ENCODE measurements around the gene SOD2.
"Not testable (repeated sequence)": the region's sequence is repeated elsewhere in the genome, so short reads cannot be mapped to it uniquely, and the experiment has no call there.

The SOD2 gene

DNA sequence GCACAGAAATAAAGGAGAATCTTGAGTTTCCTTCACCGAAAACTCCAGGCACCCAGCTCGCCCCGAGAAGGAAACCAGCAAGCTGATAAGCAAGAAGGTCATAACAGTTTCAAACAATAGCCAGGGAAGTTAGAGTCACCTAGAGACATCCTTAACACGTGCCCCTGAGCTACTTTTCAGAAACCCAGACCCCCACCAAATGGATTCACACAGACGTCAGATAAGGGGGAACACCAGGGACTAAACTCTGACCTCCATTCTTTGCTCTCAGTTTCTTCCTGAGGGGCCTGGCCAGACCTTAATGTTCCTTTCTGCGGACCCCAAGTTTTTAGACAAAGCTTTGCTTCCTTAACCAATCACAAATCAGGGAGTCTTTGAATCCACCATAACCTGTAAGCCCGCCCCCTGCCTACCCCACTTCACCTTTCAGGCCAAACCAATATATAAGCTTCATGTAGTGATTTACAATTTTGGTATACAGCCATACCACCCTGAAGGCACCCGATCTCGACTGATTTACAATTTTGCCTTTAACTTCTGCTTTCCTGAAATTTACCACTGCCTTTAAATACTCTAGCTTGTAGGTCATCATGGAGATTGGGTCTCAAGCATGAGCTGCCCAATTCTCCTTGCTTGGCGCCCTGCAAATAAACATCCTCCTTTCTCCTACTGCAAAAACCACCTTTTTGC lies 11.7 kb downstream of the SOD2 start:
- no peak for DNase-seq

DNA sequence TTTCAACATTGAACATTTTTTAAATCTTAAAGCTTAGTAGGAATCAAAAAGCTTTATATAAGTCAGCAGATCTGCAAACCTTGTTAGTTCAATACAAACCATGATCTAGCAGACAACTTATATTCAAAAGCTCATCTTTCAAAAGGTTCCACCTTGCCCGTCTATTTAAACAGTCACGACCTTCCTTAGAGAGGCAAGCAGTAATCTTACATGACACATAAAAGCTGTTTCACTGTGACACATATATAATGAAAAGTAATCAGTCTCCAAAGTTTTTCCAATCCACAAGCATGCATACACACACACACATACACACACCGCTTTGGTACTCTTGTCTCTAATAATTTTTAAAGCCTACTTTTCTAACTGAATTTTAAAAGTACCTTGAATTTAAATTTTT lies 12.9 kb downstream of the SOD2 start:
- DNase-seq, result peak; percentile 30

DNA sequence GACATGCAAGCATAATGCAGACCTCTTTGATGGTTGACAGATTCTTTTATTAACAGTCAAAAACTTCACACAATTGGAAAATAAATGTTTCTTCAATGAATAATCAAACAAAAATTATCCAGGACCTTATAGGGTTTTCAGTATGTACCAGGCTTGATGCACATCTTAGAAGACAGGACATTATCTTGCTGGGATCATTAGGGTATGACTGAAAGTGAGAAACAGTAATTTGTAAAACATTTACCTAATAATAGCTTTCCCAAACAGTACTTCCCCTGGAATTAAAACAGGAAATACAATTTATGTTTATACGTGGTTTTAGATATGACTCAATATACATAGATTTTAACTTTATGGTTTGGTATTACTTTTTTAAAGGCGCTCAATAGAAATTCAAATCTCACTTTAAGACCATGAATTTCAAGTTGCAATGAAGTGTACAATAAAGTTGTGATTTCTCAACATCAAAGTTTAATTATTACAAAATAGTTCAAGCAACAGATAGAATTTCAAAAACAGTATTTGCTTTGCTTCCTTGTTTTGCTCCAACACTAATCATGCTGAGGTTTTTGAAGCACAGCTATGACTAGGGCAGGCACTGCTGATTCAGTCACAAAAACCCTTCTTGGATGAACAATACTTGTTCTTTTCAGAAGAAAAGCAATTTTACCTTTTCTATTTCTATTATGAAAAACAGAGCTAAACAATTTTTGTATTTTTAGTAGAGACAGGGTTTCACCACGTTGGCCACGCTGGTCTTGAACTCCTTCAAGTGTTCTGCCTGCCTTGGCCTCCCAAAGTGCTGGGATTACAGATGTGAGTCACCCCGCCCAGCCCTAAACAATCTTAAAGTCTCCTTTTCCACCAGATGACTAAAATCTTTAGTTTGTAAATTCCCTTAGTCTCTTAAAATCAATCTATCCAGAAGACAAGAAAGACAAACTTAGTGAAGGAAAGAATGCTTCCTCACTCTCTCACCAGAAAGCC lies 13.7 kb downstream of the SOD2 start:
- peak; percentile 52 for DNase-seq

DNA sequence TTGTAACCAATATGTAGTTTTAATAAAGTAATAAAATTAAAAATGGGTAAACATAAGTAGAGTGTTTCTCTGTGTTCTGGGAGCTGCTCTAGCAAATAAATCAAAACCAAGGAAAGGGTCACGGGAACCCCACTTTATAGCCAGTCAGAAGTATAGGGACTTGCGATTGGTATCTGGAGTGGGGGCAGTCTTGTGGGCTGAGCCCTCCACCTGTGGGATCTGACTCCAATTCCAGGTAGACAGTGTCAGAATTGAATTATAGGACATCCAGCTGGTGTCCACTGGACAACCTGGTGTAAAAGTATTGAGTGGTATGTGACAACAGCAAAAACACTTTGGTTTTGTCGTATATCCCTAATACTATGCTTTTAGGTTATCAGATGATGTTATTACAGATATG lies 14.5 kb downstream of the SOD2 start:
- no peak for DNase-seq

DNA sequence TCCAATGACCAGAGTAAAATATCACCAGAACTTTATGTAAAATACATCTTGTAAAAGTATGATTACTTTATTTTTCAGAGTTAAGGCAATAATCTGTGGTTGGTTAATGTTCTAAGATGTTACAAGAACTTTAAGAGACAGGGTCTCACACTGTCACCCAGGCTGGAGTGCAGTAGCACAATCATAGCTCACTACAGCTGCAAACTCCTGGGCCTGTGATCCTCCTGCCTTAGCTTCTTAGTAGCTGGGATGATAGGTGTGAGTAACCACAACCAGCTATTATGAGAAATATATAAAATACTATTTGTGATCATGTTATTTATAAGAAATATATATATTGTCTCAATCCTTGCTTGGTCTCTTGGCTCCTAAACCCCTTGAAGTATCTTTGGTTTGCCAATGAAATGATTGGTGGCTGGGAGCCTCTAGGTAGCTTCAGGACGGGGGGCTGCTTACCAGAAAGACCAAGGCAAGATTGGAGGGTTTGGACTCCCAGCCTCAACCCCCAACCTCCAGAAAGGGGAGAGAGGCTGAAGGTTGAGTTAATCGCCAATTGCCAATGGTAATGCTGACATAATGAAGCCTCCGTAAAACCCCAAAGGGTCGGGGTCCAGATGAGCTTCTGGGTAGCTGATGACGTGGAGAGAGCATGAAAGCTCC lies 15.4 kb downstream of the SOD2 start:
- no peak for DNase-seq

DNA sequence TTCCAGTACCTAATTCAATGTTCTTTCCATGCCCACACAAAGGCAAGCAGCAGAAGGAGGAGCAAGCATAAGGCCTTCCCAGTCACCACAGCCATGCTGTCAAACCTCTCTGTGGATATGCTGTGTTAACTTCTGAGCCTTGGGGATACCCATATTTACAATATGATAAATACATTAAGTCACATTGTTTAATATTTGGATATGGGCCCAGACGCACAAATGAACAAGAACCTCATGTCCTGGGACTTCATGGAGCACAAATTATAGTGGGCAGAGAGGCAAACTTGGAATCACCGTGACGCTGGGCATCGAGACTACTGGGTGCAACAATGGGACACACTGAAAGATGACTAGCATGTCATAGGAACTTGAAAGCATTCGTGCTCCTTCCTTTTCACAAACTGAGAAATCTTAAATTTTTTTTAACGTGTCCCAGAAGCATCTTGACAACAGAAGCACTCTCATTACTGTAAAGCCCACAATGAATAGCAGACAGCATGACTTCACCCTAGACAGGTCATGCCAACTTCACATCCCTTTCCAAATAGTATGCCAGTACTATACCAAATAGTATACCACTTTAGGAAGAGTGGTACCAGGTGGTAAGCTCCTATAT lies 16.0 kb downstream of the SOD2 start:
- no peak for DNase-seq

DNA sequence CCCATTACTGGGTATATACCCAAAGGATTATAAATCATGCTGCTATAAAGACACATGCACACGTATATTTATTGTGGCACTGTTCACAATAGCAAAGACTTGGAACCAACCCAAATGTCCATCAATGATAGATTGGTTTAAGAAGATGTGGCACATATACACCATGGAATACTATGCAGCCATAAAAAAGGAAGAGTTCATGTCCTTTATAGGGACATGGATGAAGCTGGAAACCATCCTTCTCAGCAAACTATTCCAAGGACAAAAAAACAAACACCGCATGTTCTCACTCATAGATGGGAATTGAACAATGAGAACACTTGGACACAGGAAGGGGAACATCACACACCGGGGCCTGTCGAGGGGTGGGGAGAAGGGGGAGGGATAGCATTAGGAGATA lies 16.8 kb downstream of the SOD2 start:
- not testable (repeated sequence) for DNase-seq

DNA sequence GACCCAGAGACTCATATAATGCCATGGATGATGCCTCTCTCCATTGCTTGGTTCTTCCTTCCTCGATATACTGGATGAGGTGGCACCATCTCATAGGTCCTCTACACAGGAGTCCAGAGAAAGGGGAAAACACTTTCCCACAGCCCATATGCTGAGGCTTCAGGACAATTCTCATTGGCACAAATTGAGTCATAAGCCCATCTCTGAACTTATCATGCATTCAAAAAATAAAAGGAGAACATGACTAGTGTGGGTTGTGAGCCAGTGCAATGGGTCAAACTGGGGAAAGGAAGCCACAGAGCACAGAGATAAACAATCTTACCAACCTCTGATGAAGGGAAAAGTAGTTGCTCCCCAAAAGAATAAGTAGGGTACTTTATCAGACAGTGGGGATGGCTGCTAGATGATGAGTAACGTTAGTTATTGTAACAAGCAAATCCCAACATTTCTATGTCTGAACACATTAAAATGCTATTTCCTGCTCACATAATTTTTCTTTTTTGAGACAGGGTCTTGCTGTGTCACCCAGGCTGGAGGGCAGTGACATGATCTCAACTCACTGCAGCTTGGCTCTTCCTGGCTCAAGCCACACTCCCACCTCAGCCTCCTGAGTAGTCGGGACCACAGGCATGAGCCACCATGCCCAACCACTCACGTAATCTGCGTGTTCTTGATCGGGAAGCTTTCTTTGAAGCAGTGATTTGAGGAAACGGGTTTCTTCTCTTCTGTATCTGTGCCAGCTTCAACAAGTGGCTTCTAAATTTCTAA lies 27.0 kb downstream of the SOD2 start:
- no peak for DNase-seq

DNA sequence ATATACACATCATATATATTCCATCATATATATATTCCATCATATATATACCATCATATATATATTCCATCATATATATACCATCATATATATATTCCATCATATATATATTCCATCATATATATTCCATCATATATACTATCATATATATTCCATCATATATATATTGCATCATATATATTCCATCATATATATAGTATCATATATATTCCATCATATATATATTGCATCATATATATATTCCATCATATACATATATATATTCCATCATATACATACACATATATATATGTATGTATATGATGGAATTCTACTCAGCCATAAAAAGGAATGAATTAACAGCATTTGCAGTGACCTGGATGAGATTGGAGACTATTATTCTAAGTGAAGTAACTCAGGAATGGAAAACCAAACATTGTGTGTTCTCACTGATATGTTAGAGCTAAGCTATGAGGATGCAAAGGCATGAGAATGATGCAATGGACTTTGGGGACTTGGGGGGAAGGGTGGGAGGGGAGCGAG lies 29.6 kb downstream of the SOD2 start:
- not testable (repeated sequence) for DNase-seq

DNA sequence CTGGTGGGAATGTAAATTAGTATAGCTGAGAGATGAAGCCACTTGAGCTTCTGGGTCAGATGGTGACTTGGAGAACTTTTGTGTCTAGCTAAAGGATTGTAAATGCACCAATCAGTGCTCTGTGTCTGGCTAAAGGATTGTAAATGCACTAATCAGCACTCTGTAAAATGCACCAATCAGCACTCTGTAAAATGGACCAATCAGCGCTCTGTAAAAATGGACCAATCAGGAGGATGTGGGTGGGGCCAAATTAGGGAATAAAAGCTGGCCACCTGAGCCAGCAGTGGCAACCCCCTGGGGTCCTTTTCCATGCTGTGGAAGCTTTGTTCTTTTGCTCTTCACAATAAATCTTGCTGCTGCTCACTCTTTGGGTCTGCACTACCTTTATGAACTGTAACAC lies 31.1 kb downstream of the SOD2 start:
- DNase-seq, result not testable (repeated sequence)

DNA sequence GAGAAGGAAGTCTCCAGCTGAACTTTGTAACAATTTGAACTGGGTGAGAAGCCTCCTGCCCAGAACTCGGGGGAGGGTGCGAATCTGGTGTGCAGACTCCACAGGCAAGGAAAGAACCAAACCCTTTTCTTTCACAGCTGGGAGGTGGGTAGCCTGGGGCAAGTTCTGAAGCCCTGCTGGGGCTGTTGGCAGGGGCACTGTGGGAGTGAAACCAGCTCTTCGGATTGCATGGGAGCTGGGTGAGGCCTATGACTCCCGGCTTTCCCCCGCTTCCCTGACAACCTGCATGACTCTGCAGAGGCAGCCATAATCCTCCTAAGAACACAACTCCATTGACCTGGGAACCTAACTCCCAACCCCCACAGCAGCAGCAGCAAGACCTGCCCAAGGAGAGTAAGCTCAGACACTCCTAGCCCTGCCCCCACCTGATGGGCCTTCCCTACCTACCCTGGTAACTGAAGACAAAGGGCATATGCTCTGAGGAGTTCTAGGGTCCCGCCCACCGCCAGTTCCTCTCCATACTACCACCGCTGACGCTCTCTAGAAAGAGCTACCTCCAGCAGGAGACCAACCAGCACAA lies 37.5 kb downstream of the SOD2 start:
- DNase-seq, result no peak

DNA sequence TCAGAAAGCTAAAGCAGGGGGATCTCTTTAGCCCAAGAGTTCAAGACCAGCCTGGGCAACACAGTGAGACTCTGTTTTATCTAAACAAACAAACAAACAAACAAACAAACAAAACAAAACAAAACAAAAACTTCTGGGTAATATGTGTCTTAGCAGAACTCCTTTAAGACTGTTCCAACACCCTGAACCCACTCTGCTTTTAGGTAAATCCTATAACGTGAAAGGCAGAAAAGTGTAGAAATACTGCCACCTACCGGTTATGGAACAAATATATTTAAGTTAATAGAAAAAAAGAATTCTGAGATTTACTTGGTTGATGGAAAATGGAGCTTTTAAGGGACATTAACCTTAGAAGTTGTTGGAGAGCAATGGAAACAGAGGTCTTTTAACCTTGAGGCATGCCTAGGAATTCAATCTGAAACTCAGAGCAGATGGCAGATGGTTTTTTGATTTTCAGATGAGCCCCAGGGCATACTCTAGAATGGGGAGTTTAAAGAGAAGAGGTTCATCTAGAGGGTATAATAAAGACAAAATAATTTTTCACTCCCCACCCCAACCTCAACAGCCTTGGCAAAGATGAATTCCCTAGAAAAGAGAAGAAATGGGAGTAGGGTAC lies 38.5 kb downstream of the SOD2 start:
- peak; percentile 67 for DNase-seq

DNA sequence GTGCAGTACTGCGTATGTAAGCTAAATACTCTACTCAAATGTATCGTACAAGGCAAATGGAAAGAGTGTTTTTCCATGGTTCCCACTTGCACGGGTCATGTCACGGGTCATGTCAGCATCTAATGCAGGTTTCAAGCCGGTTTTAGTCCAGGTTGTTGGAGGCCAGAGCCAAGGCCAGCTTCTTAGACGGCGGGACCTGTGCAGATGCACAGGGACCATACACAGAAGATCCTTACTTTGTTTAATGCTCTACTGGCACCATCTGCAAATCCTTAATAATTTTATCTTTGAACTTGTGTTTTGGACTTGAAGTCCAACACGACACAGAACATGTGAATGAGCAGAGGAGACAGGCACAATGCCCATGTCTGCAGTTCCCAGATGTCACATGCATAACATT lies 42.7 kb downstream of the SOD2 start:
- DNase-seq, result no peak

DNA sequence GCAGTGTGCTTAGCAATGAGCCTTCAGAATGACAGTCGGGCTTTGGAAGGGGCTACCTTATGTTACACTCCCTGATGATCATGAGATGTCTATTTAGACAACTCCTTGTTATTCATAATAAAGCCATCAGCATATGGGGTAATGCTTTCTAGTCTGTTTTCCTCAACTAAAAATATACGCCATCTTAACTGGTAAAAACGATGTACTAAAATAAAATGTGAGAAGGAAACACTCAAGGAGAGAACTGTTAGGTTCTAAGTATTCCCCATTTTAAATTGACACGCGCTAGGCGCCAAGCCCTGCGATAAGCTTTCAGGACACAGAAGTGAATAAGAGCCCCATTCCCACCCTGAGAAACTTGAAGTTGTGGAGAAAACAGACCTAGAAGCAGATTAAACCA lies 43.6 kb downstream of the SOD2 start:
- no peak for DNase-seq

DNA sequence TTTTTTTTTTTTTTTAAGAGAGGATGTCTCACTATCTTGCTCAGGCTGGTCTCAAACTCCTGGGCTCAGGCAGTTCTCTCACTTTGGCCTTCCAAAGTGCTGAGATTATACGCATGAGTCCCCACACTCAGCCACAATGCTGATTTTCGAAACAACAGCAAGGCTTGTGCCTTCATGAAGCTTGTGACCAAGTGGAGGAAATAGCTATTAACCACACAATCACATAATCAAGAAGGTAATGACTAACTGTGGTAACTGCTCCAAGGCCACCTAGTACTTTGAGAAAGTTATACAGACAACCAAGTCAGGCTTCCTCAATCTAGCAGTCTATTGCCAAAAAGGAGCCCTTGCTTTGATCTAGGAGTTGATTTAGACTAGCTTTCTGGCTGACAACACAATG lies 46.3 kb downstream of the SOD2 start:
- DNase-seq, result peak; percentile 43

DNA sequence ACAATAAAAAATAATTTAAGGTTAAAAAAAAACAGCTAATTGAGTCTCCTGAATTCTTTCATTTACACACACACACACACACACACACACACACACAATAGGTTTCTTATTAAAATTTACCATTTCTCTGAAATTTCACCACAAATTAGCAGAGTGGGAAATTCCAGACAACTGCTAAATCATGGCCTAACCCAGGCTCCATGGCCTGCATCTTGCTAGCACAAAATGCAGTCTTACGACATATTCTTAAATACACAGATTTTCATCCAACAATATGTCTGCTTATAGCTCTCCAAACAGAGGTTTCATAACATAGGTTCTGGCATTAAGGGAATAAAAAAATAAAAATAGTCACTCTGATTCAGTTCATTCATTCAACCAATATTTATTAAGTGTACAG lies 46.9 kb downstream of the SOD2 start:
- no peak for DNase-seq

DNA sequence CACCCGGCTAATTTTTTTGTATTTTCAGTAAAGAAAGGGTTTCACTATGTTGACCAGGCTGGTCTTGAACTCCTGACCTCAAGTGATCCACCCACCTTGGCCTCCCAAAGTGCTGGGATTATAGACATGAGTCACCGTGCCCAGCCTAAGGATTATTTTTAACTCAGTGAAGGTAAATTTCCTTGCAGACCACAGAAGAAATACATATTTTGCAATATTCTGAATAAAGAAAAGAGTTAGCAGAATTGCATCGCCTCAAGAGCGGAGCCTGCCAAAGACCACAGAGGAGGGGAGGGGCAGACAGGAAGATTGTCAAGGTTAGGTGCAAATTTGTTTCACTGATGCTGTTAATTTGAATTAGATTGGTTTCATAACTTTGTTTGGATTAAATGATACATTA lies 47.4 kb downstream of the SOD2 start:
- peak; percentile 7 for DNase-seq

All from activated CD4-positive, alpha-beta T cell treated with anti-CD3 and anti-CD28 coated beads, Interleukin-2, Interleukin-6, amounts not matched to agents 100 ng/mL and 50 ng/mL, durations not matched to agents 16 hours and 8 hours (primary cell).